GM12874 (cell line): ENCODE data around the gene FAM161A.
A peak's percentile ranks its signal among the peaks of the same experiment; 100 is the strongest.

Experiments
- TF ChIP-seq, protein P1 (sequence below): IDR thresholded peaks from 2 replicates; pipeline ENCODE4 v1.5.1; 2011; ENCODE audit warnings: low read depth, mild to moderate bottlenecking, control low read depth, low read length, moderate library complexity; ENCODE audit not compliant: insufficient read depth

FAM161A gene, protein sequence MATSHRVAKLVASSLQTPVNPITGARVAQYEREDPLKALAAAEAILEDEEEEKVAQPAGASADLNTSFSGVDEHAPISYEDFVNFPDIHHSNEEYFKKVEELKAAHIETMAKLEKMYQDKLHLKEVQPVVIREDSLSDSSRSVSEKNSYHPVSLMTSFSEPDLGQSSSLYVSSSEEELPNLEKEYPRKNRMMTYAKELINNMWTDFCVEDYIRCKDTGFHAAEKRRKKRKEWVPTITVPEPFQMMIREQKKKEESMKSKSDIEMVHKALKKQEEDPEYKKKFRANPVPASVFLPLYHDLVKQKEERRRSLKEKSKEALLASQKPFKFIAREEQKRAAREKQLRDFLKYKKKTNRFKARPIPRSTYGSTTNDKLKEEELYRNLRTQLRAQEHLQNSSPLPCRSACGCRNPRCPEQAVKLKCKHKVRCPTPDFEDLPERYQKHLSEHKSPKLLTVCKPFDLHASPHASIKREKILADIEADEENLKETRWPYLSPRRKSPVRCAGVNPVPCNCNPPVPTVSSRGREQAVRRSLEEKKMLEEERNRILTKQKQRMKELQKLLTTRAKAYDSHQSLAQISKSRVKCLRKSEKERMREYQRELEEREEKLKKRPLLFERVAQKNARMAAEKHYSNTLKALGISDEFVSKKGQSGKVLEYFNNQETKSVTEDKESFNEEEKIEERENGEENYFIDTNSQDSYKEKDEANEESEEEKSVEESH

DNA sequence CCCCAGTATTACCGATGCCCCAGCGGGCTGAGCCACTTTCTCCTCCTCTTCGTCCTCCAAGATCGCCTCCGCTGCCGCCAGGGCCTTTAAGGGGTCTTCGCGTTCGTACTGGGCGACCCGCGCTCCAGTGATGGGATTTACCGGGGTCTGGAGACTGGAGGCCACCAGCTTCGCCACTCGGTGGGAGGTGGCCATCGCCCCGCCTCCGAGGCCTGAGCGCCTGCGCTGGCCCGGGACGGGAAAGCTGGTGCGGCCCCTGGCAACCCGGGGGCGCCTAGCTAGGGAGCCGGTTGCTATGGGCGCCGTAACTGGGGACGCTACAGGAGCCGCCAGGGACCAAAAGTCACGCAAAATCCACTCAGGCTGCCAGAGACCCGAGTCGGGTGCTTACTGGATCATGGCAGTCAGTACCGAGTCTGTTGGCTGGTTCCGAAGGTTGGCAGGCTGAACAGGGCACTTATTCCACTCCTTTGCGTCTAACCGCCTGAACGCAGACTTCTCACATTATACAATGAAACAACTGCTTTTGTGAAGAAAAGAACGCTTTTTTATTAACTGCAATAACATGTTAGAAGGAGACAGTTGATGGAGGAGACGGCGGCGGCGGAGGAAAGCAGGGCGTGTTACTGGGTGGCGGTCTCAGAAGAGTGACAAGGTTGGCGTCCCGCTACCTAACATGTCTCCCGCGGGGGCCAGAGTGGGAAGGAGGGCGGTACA is at the start of gene FAM161A:
Gene FAM161A, minus strand, starts transcription at position 214 of the 717 bp plus-strand sequence. Its CDS starts 19 bp downstream, at position 195.
- TF ChIP-seq, protein P1, sequence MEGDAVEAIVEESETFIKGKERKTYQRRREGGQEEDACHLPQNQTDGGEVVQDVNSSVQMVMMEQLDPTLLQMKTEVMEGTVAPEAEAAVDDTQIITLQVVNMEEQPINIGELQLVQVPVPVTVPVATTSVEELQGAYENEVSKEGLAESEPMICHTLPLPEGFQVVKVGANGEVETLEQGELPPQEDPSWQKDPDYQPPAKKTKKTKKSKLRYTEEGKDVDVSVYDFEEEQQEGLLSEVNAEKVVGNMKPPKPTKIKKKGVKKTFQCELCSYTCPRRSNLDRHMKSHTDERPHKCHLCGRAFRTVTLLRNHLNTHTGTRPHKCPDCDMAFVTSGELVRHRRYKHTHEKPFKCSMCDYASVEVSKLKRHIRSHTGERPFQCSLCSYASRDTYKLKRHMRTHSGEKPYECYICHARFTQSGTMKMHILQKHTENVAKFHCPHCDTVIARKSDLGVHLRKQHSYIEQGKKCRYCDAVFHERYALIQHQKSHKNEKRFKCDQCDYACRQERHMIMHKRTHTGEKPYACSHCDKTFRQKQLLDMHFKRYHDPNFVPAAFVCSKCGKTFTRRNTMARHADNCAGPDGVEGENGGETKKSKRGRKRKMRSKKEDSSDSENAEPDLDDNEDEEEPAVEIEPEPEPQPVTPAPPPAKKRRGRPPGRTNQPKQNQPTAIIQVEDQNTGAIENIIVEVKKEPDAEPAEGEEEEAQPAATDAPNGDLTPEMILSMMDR, result no peak

DNA sequence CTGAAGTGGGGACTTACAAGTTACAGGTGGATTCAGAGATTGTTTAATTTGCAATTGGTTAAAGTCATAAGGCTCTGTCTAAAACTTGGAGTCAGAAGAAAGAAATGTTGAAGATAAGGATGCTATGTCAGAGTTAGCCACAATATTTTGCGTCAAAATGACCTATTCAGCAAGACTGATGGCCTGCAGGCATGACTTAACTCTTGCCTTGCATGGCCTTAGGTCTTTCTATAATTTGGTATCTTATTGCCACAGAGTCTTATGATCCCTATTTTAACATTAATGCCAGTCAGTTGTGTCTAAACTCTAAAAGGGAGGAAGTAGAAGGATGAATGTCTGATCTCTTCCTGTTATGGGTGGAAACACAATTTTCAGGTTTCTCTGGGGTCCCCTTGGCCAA is 46.4 kb upstream of the FAM161A start:
- TF ChIP-seq, protein P1, result no peak

DNA sequence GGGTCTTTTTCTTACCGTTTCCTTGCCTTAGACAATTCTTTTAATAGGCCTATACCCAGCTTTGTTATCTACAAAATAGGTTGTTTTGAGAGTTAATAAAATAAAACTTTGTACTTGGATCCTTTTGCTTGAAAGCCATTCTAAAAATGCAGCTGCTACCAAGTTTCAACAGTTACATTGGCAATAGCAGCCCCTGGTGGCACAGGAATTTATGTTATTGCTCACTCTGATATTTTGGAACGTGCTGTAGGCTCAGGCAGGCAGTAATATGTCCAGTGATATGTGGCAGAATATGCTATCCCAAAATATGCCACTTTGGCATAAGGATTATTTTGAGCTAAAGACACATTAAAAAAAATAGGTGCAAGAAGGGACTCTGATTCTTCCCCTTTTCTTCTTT is 45.0 kb upstream of the FAM161A start:
- TF ChIP-seq, protein P1, result peak; percentile 38

DNA sequence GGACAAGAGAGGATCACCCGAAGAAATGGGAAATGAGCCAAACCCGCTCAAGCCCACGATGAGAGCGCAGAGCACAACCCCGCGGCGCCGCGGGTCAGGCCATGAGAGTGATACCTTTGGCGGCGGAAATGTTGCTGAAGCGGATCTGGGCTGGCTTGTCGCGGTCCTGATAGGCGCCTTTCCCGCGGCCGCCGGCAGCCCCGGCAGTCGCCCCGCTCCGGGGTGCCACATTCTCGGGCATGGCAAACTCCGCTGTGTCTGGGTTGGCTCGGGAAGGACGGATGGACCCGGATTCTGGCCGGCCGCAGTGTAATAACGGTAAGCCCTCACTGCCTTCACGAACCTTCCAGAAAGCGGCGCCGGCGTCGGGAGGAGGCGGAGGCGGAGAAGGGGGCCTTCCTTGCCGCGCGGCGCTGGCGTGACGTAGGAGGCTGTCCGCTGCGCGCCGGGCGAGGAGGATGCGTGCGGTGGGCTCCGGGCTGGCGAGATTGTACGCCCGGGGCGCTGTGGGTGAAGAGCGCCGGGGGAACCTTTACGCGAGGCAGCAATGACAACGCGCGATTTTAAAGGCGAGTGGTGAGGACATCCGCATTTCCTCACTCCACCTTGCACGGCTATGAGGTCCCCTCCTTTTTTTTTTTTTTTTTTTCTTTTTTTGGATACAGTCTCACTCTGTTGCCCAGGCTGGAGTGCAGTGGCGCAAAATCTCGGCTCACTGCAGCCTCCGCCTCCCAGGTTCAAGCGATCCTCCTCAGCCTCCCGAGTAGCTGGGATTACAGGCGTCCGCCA is 34.6 kb upstream of the FAM161A start, which contains the start of gene CCT4:
Gene CCT4, minus strand, starts transcription at position 390 of the 789 bp plus-strand sequence. Its CDS starts 149 bp downstream, at position 241.
- TF ChIP-seq, protein P1, result no peak

DNA sequence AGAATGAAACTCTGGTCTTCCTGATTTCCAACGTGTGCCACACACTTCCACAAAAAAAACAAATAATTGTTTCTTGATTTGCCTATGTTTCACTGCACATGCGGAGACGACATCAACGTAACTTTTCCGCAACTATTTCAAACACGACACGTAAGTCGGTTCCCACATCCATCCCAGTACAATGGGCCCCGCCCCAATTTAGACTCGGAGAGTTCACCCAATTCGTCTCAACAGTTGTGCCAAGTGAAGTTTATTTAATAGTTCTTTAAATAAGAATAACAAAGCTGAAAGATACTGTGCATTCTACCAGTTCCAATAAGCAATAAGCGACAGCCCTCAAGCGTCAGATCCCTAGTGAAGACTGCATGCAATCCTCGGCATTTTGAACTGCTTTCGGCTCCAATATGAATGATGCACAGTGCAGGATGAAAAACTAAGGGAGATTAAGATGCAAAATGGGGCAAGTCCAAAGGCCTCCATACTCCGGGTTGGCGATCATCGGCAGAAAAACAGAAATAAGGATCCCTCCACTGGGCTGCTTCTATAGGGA is 33.9 kb upstream of the FAM161A start:
- TF ChIP-seq, protein P1, result no peak

DNA sequence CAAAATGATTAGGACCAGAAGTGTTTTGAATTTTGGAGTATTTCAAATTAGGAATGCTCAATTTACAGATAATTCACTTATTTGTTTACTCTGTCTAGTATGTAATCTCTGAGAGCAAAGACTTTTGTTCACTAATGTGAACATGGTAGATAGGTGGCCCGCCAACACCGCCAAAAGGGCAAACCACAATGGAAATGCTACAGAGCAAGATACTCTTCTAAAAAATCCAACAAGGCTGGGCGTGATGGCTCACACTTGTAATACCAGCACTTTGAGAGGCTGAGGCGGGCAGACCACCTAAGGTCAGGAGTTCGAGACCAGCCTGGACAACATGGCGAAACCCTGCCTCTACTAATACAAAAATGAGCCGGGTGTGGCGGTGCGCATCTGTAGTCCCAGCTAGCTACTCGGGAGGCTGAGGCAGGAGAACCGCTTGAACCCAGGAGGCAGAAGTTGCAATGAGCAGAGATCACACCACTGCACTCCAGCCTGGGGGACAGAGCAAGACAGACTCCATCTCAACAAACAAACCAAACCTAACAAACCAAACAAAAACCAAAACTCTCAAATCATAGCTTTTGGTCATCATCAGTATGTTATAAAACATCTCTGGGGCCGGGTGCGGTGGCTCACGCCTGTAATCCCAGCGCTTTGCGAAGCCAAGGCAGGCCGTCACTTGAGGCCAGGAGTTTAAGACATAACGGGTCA is 32.2 kb upstream of the FAM161A start:
- TF ChIP-seq, protein P1, result no peak
